ENCODE results near the gene PIBF1. TPM values are rescaled to one million over a fixed set of nuclear protein-coding genes. Genes with fewer than 3 reads are reported as not detected.

PIBF1 gene
- total and polyA plus RNA-seq, 10 of the 15 experiments (the other 5 are each of a cell fraction or from before 2014, with no cell fraction given) = 6.4 to 24.5 (median 11.1) TPM

DNA sequence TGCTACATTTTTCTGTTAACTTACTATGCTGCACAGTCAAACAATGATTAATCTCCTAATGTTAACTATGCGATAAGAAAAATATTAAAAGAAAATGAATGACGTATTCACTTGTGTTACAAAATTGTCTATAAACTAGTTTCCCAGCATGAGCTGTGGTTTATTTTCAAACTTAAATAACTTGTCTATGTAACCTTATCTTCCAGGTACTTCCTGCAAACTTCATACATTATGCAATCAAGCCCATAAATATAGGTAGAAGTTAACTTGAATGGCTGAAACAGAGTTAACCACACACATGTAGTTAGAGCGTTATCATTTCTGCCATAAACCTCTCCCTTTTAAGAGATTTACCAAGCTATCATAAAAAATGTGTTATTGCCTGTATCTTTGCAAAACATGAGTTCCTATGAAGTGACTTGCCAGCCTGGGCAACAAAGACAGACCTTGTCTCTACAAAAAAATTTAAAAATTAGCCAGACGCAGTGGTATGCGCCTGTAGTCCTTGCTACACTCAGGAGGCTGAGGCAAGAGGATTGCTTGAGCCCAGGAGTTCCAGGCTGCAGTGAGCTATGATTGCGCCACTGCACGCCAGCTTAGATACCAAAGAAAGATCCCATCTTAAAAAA lies 259.1 kb downstream of the PIBF1 start:
- H3K9me3 ChIP-seq (replicated peaks; ENCODE audit: control insufficient read depth, insufficient read depth, low read length) = no peaks in the 10 kb centered on the region
- TF ChIP-seq KDM1A (IDR thresholded peaks at IDR 0.05; ENCODE audit: borderline replicate concordance) = no peak
- TF ChIP-seq PML (IDR thresholded peaks at IDR 0.05; ENCODE audit: low read length) = no peak
- TF ChIP-seq ELK1 (IDR thresholded peaks at IDR 0.05; ENCODE audit: low read depth, low read length) = no peak
- TF ChIP-seq ZSCAN29 (IDR thresholded peaks at IDR 0.05) = no peak
- TF ChIP-seq MEF2A (IDR thresholded peaks at IDR 0.05; ENCODE audit: insufficient read depth, low read depth, low read length) = no peak
- TF ChIP-seq, protein P1, sequence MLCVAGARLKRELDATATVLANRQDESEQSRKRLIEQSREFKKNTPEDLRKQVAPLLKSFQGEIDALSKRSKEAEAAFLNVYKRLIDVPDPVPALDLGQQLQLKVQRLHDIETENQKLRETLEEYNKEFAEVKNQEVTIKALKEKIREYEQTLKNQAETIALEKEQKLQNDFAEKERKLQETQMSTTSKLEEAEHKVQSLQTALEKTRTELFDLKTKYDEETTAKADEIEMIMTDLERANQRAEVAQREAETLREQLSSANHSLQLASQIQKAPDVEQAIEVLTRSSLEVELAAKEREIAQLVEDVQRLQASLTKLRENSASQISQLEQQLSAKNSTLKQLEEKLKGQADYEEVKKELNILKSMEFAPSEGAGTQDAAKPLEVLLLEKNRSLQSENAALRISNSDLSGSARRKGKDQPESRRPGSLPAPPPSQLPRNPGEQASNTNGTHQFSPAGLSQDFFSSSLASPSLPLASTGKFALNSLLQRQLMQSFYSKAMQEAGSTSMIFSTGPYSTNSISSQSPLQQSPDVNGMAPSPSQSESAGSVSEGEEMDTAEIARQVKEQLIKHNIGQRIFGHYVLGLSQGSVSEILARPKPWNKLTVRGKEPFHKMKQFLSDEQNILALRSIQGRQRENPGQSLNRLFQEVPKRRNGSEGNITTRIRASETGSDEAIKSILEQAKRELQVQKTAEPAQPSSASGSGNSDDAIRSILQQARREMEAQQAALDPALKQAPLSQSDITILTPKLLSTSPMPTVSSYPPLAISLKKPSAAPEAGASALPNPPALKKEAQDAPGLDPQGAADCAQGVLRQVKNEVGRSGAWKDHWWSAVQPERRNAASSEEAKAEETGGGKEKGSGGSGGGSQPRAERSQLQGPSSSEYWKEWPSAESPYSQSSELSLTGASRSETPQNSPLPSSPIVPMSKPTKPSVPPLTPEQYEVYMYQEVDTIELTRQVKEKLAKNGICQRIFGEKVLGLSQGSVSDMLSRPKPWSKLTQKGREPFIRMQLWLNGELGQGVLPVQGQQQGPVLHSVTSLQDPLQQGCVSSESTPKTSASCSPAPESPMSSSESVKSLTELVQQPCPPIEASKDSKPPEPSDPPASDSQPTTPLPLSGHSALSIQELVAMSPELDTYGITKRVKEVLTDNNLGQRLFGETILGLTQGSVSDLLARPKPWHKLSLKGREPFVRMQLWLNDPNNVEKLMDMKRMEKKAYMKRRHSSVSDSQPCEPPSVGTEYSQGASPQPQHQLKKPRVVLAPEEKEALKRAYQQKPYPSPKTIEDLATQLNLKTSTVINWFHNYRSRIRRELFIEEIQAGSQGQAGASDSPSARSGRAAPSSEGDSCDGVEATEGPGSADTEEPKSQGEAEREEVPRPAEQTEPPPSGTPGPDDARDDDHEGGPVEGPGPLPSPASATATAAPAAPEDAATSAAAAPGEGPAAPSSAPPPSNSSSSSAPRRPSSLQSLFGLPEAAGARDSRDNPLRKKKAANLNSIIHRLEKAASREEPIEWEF (IDR thresholded peaks at IDR 0.05; ENCODE audit: insufficient replicate concordance, low read depth, low read length) = no peak
- no peak for TF ChIP-seq PAX8 (IDR thresholded peaks at IDR 0.05)
- TF ChIP-seq FOS (IDR thresholded peaks at IDR 0.05; ENCODE audit: borderline replicate concordance, extremely low read depth, insufficient read length) = no peak
- no peak for TF ChIP-seq TCF12 (IDR thresholded peaks at IDR 0.05; ENCODE audit: low read depth, low read length)
- no peak for TF ChIP-seq RELA (IDR thresholded peaks at IDR 0.05; ENCODE audit: borderline replicate concordance, partially characterized antibody)
- TF ChIP-seq YBX1 (IDR thresholded peaks at IDR 0.05) = no peak
- TF ChIP-seq RUNX3 (IDR thresholded peaks at IDR 0.05; ENCODE audit: low read length) = no peak
- TF ChIP-seq NFYB (IDR thresholded peaks at IDR 0.05; ENCODE audit: insufficient read depth, low read depth, low read length) = no peak
- TF ChIP-seq IRF3 (IDR thresholded peaks at IDR 0.05) = no peak
- TF ChIP-seq, protein P2, sequence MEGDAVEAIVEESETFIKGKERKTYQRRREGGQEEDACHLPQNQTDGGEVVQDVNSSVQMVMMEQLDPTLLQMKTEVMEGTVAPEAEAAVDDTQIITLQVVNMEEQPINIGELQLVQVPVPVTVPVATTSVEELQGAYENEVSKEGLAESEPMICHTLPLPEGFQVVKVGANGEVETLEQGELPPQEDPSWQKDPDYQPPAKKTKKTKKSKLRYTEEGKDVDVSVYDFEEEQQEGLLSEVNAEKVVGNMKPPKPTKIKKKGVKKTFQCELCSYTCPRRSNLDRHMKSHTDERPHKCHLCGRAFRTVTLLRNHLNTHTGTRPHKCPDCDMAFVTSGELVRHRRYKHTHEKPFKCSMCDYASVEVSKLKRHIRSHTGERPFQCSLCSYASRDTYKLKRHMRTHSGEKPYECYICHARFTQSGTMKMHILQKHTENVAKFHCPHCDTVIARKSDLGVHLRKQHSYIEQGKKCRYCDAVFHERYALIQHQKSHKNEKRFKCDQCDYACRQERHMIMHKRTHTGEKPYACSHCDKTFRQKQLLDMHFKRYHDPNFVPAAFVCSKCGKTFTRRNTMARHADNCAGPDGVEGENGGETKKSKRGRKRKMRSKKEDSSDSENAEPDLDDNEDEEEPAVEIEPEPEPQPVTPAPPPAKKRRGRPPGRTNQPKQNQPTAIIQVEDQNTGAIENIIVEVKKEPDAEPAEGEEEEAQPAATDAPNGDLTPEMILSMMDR (IDR thresholded peaks at IDR 0.05 in 2 of 3, conservative IDR thresholded peaks at IDR 0.05 in 1 of 3; ENCODE audit: control insufficient read depth in 2 of 3, extremely low read depth in 1 of 3, insufficient read depth in 1 of 3, low read depth in 3 of 3, low read length in 3 of 3) = no peak
- TF ChIP-seq CHD4 (IDR thresholded peaks at IDR 0.05) = no peak
- ATAC-seq (no peak), DNase-seq (ENCODE audit: low read depth, low spot score) (no peak), FAIRE-seq (no peak)
- H3K4me2 ChIP-seq (ENCODE audit: control insufficient read depth, insufficient read depth) = no peak overlapping the region
- ChIA-PET SMC1A (ENCODE audit: uncharacterized antibody, unreplicated experiment) (interaction anchor here (1.5 kb wide), 1 partner anchor 24 kb away, joined by 3 read pairs; no protein-coding TSS in a partner anchor), CTCF (no interaction called here), RAD21 (ENCODE audit: unreplicated experiment) (no interaction called here), POLR2A (interaction anchor here (0.6 kb wide), 1 partner anchor 114 kb away, joined by 3 read pairs; no protein-coding TSS in a partner anchor)
- no peak overlapping the region for H3K9ac ChIP-seq (ENCODE audit: control insufficient read depth, insufficient read depth, low read length)
- no peak overlapping the region for H3K4me3 ChIP-seq
- H3K79me2 ChIP-seq (ENCODE audit: control insufficient read depth, insufficient read depth, low read length) = no peaks in the 10 kb centered on the region
- BruUV-seq (replicated peaks) = no TSS peak
- H3K27me3 ChIP-seq (replicated peaks in 1 of 2; ENCODE audit: control insufficient read depth in 2 of 2, insufficient read depth in 2 of 2, low read length in 1 of 2) = no peaks in the 10 kb centered on the region
- WGBS (ENCODE audit: insufficient coverage, insufficient replicate concordance, low lambda C conversion rate, missing lambda C conversion rate) = 81% methylated on average over 7 of the region's 7 CpGs
- no peak overlapping the region for H3K27ac ChIP-seq (ENCODE audit: control insufficient read depth, insufficient read depth)
- H4K20me1 ChIP-seq (ENCODE audit: control insufficient read depth, insufficient read depth) = no peaks in the 10 kb centered on the region
- H2AFZ ChIP-seq (ENCODE audit: control insufficient read depth, low read depth, low read length) = no peak overlapping the region
- intact Hi-C loops (cut with micrococcal nuclease; ENCODE audit: unreplicated experiment) (no loop called here), in situ Hi-C loops (cut with MboI) (no loop called here)
- no peaks in the 10 kb centered on the region for H3K4me1 ChIP-seq (ENCODE audit: control insufficient read depth, insufficient read depth, low read length)
- H3K36me3 ChIP-seq (ENCODE audit: control insufficient read depth in 2 of 2, insufficient read depth in 2 of 2, low read length in 1 of 2) = no peaks in the 10 kb centered on the region

Data from GM12878 (cell line).